IMR-90 (cell line): ENCODE data around the gene CYP27C1. TPM values are rescaled to one million over a fixed set of nuclear protein-coding genes. Genes with fewer than 3 reads are reported as not detected.

Experiments
- ATAC-seq: fragments of 200-7000 bp; cut with Tn5 transposase; 2 replicates; pipeline ENCODE4 v1.9.1; 2020; ENCODE audit warnings: low read depth, mild to moderate bottlenecking, moderate library complexity
- BruUV-seq: library from RNA; stranded (reverse); fragments of 400-500 nt; replicated peaks from 2 replicates; lab custom pipeline; 2021; lab: Mats Ljungman, UMichigan
- CTCF ChIA-PET: fragments of 300-600 bp; formaldehyde crosslinking; extraction: SDS; loops from one replicate; lab custom pipeline; 2021; ENCODE audit warnings: antibody characterized with exemption; lab: Yijun Ruan, JAX
- POLR2A ChIA-PET: fragments of 300-600 bp; sonication (Branson Sonifier 250); formaldehyde crosslinking; loops from one replicate; lab custom pipeline; 2022; ENCODE audit warnings: antibody characterized with exemption; ENCODE audit not compliant: unreplicated experiment; lab: Charles Lee
- DNase-seq: peaks from one replicate; pipeline ENCODE4 v3.0.0; 2013
- H2AFZ ChIP-seq: replicated peaks from 2 replicates; pipeline ENCODE3; 2013; ENCODE audit warnings: low read length, mild to moderate bottlenecking; ENCODE audit not compliant: poor library complexity
- H2AK5ac ChIP-seq: 2 replicates; pipeline ENCODE4 v1.6.1; 2013; ENCODE audit warnings: low read depth, low read length, inconsistent platforms
- H2AK9ac ChIP-seq: replicated peaks from 2 replicates; pipeline ENCODE3; 2013; ENCODE audit warnings: mild to moderate bottlenecking, low read depth, low read length, moderate library complexity; ENCODE audit not compliant: poor library complexity
- H2BK120ac ChIP-seq: 2 replicates; pipeline ENCODE4 v1.6.1; 2013; ENCODE audit warnings: low read depth, low read length, inconsistent platforms
- H2BK15ac ChIP-seq: 3 replicates; pipeline ENCODE4 v1.6.1; 2013; ENCODE audit warnings: low read depth, low read length, inconsistent platforms
- H2BK20ac ChIP-seq: 2 replicates; pipeline ENCODE4 v1.6.1; 2013; ENCODE audit warnings: low read depth, mild to moderate bottlenecking, inconsistent platforms, low read length, moderate library complexity
- H2BK5ac ChIP-seq: 2 replicates; pipeline ENCODE4 v1.6.1; 2013; ENCODE audit warnings: mild to moderate bottlenecking, low read depth, low read length, inconsistent platforms; ENCODE audit not compliant: poor library complexity, severe bottlenecking
- H3K14ac ChIP-seq: replicated peaks from 2 replicates; pipeline ENCODE4 v1.6.1; 2013; ENCODE audit warnings: low read depth, low read length, inconsistent platforms
- H3K18ac ChIP-seq: 2 replicates; pipeline ENCODE4 v1.6.1; 2013; ENCODE audit warnings: low read depth, low read length, control low read depth
- H3K23ac ChIP-seq: 2 replicates; pipeline ENCODE4 v1.6.1; 2013; ENCODE audit warnings: low read depth, low read length, inconsistent platforms
- H3K27ac ChIP-seq: 2 replicates; pipeline ENCODE4 v1.5.1; 2013; ENCODE audit warnings: mild to moderate bottlenecking, control low read depth, low read length; ENCODE audit not compliant: insufficient read depth
- H3K27me3 ChIP-seq: 2 replicates; pipeline ENCODE4 v1.6.1; 2013; ENCODE audit warnings: low read length; ENCODE audit not compliant: control insufficient read depth, insufficient read depth
- H3K36me3 ChIP-seq: 2 replicates; pipeline ENCODE4 v1.6.1; 2013; ENCODE audit warnings: low read length, mixed read lengths; ENCODE audit not compliant: control insufficient read depth, insufficient read depth
- H3K4ac ChIP-seq: 2 replicates; pipeline ENCODE4 v1.6.1; 2013; ENCODE audit warnings: low read depth, low read length, inconsistent platforms
- H3K4me1 ChIP-seq: 2 replicates; pipeline ENCODE4 v1.6.1; 2013; ENCODE audit warnings: low read length, mixed read lengths; ENCODE audit not compliant: control insufficient read depth, insufficient read depth
- H3K4me2 ChIP-seq: 2 replicates; pipeline ENCODE4 v1.6.1; 2013; ENCODE audit warnings: low read depth, mild to moderate bottlenecking, control low read depth, low read length, moderate library complexity
- H3K4me3 ChIP-seq: 2 replicates; pipeline ENCODE4 v1.5.1; 2013; ENCODE audit warnings: low read depth, mild to moderate bottlenecking, control low read depth, low read length, moderate library complexity; ENCODE audit not compliant: insufficient read depth
- H3K56ac ChIP-seq: 2 replicates; pipeline ENCODE4 v1.6.1; 2013; ENCODE audit warnings: low read length, inconsistent platforms; ENCODE audit not compliant: insufficient read depth; ENCODE audit errors: extremely low read depth
- H3K79me1 ChIP-seq, 2 experiments: 2 replicates each; pipeline ENCODE4 v1.6.1; 2013; ENCODE audit warnings: low read length in 2 of 2, inconsistent platforms in 1 of 2, low read depth in 1 of 2
- H3K9ac ChIP-seq: 2 replicates; pipeline ENCODE4 v1.6.1; 2013; ENCODE audit warnings: low read depth, low read length, control low read depth
- H3K9me1 ChIP-seq: 2 replicates; pipeline ENCODE4 v1.6.1; 2013; ENCODE audit warnings: low read length, inconsistent platforms; ENCODE audit not compliant: insufficient read depth
- H3K9me3 ChIP-seq: 2 replicates; pipeline ENCODE4 v1.6.1; 2013; ENCODE audit warnings: low read length; ENCODE audit not compliant: control insufficient read depth, insufficient read depth
- H4K20me1 ChIP-seq: 2 replicates; pipeline ENCODE4 v1.6.1; 2013; ENCODE audit warnings: low read length, inconsistent platforms; ENCODE audit not compliant: insufficient read depth
- H4K5ac ChIP-seq: 2 replicates; pipeline ENCODE4 v1.6.1; 2013; ENCODE audit warnings: mild to moderate bottlenecking, low read depth, low read length, control low read depth
- H4K8ac ChIP-seq, 2 experiments: 2 replicates each; pipeline ENCODE4 v1.6.1; 2013; ENCODE audit warnings: low read depth in 2 of 2, low read length in 2 of 2, control low read depth in 1 of 2, inconsistent platforms in 1 of 2
- H4K91ac ChIP-seq: 2 replicates; pipeline ENCODE4 v1.6.1; 2013; ENCODE audit warnings: low read depth, low read length, inconsistent platforms; ENCODE audit not compliant: insufficient read depth
- CHD1 ChIP-seq: IDR thresholded peaks from 2 replicates; pipeline ENCODE4 v1.6.1; 2012; ENCODE audit warnings: low read depth, low read length, improper control_type of control experiment
- MAFK ChIP-seq: IDR thresholded peaks from 2 replicates; pipeline ENCODE4 v1.6.1; 2012; ENCODE audit warnings: low read depth, low read length, improper control_type of control experiment
- SMC3 ChIP-seq: fragments of 150-350 bp; IDR thresholded peaks from 2 replicates; pipeline ENCODE4 v1.6.1; 2016; ENCODE audit warnings: low read depth, mild to moderate bottlenecking, antibody characterized with exemption, low read length, moderate library complexity
- USF2 ChIP-seq: fragments of 150-350 bp; IDR thresholded peaks from 2 replicates; pipeline ENCODE4 v1.6.1; 2017; ENCODE audit warnings: mild to moderate bottlenecking, antibody characterized with exemption, low read length, low read depth
- WGBS, 2 experiments: methylation state at CpG; one replicate each; pipeline versions ENCODE4 v1.1.5 to v1.1.7; 2013; ENCODE audit warnings: missing lambda C conversion rate in 2 of 2; ENCODE audit not compliant: insufficient read length in 1 of 2; ENCODE audit errors: extremely low coverage in 2 of 2; 5-methylcytosine and 5-hydroxymethylcytosine counted together
- dilution Hi-C: fragments of 300-500 bp; cut with HindIII; formaldehyde crosslinking; loops from one replicate; pipeline ENCODE4 v1.14.3; 2018; ENCODE audit warnings: low sequenced_read_pairs; ENCODE audit not compliant: unreplicated experiment
- in situ Hi-C: fragments of 300-500 bp; cut with MboI; formaldehyde crosslinking; loops from 3 replicates; pipeline ENCODE4 v1.14.3; 2019; ENCODE audit warnings: low sequenced_read_pairs, inconsistent platforms, mixed read lengths
- intact Hi-C: fragments of 100-400 bp; cut with micrococcal nuclease; formaldehyde crosslinking; loops from 2 replicates; pipeline ENCODE4 v1.10.0; 2022
- polyA plus RNA-seq, 3 experiments: library from polyadenylated mRNA; depleted of rRNA; stranded (reverse); fragments of >200 nt; gene quantifications; 2 replicates each; pipeline ENCODE4 v1.2.3, GENCODE V29; 2012; ENCODE audit warnings: low replicate concordance in 1 of 3
- total RNA-seq: library from RNA; depleted of rRNA; stranded (reverse); fragments of >200 nt; gene quantifications from 2 replicates; pipeline ENCODE4 v1.2.3, GENCODE V29; 2012

Gene CYP27C1
- total and polyA plus RNA-seq, 2 of the 4 experiments (the other 2 are of a cell fraction): not detected

- intact Hi-C loops (no loop called here), in situ Hi-C loops (no loop called here)
- H3K23ac ChIP-seq: no peak overlapping the region; the same call in 1 of the 2 replicates
Measured at GRCh38 chr2:127191331-127192219, 28.5 kb downstream of the CYP27C1 start.

More at GRCh38 chr2:127191331-127192219, 28.5 kb downstream of the CYP27C1 start:
- Histone ChIP-seq H3K4me1 (peaks cover 8% of the 10 kb centered on the region), H3K14ac (no peak overlapping the region), H3K4me3 (no peak overlapping the region), H4K8ac (no peak overlapping the region), H3K4ac (no peak overlapping the region), H4K5ac (no peak overlapping the region), H3K9ac (no peak overlapping the region), H3K36me3 (no peaks in the 10 kb centered on the region), H3K9me1 (no peaks in the 10 kb centered on the region), H2AFZ (no peak overlapping the region), H3K56ac (no peak overlapping the region), H3K4me2 (no peak overlapping the region), H4K91ac (no peak overlapping the region), H2AK5ac (no peak overlapping the region), H2BK120ac (no peak overlapping the region), H3K27me3 (peaks cover 17% of the 10 kb centered on the region), H2BK15ac (no peak overlapping the region), H3K27ac (no peak overlapping the region), H2BK20ac (no peak overlapping the region), H4K20me1 (no peaks in the 10 kb centered on the region), H2BK5ac (no peak overlapping the region), H2AK9ac (no peak overlapping the region), H3K9me3 (no peaks in the 10 kb centered on the region), H3K18ac (no peak overlapping the region), H3K79me1 (no peaks in the 10 kb centered on the region)
- no peak for ATAC-seq
- ChIA-PET CTCF (interaction anchor here (0.6 kb wide), 1 partner anchor 1502 kb away, joined by 5 read pairs; no protein-coding TSS in a partner anchor), POLR2A (no interaction called here)
- WGBS, 2 experiments: 78% methylated on average over 3 of the region's 13 CpGs; no CpG with 5 or more reads in 1 of the 2 experiments
- no peak for DNase-seq
- dilution Hi-C loops: no loop called here
- TF ChIP-seq CHD1 (no peak), SMC3 (no peak), MAFK (no peak), USF2 (no peak)
- no TSS peak for BruUV-seq
